HL-60 (cell line): Measurements from ENCODE around the gene RAP1GAP2.
"Not testable (repeated sequence)": the region's sequence is repeated elsewhere in the genome, so short reads cannot be mapped to it uniquely, and the experiment has no call there.

Experiments used
- DNase-seq, 2 experiments: peaks; one replicate each; pipeline ENCODE4 v3.0.0-alpha.2; 2010 to 2020; ENCODE audit warnings: low read depth in 1 of 2, low spot score in 1 of 2
- H3K27ac ChIP-seq: fragments of 250-450 bp; sonication (Bioruptor Pico); replicated peaks from 2 replicates; pipeline ENCODE4 v1.5.1; 2020; ENCODE audit warnings: mild to moderate bottlenecking, moderate library complexity
- H3K27me3 ChIP-seq: fragments of 250-450 bp; sonication (Bioruptor Pico); 2 replicates; pipeline ENCODE4 v1.5.1; 2021; ENCODE audit warnings: mild to moderate bottlenecking, moderate library complexity; ENCODE audit not compliant: insufficient read depth, poor library complexity, severe bottlenecking
- H3K4me3 ChIP-seq: replicated peaks from 2 replicates; pipeline ENCODE4 v1.5.1; 2011; ENCODE audit warnings: mild to moderate bottlenecking, control low read depth, low read length; ENCODE audit not compliant: insufficient read depth
- GABPA ChIP-seq: IDR thresholded peaks from 2 replicates; pipeline ENCODE4 v1.6.1; 2012; ENCODE audit warnings: low read depth
- POLR2AphosphoS5 ChIP-seq: IDR thresholded peaks from 2 replicates; pipeline ENCODE4 v1.6.1; 2012; ENCODE audit warnings: low read depth
- SPI1 ChIP-seq: IDR thresholded peaks from 2 replicates; pipeline ENCODE4 v1.6.1; 2012; ENCODE audit warnings: low read depth, mild to moderate bottlenecking, borderline replicate concordance
- TF ChIP-seq, protein P1 (sequence below): IDR thresholded peaks from 2 replicates; pipeline ENCODE4 v1.6.1; 2012; ENCODE audit warnings: low read depth; ENCODE audit not compliant: insufficient replicate concordance
- TF ChIP-seq, protein P2 (sequence below): IDR thresholded peaks from one replicate; pipeline ENCODE4 v1.5.1; 2011; ENCODE audit warnings: low read length, control low read depth, inconsistent platforms; ENCODE audit not compliant: insufficient read depth

RAP1GAP2 gene

DNA sequence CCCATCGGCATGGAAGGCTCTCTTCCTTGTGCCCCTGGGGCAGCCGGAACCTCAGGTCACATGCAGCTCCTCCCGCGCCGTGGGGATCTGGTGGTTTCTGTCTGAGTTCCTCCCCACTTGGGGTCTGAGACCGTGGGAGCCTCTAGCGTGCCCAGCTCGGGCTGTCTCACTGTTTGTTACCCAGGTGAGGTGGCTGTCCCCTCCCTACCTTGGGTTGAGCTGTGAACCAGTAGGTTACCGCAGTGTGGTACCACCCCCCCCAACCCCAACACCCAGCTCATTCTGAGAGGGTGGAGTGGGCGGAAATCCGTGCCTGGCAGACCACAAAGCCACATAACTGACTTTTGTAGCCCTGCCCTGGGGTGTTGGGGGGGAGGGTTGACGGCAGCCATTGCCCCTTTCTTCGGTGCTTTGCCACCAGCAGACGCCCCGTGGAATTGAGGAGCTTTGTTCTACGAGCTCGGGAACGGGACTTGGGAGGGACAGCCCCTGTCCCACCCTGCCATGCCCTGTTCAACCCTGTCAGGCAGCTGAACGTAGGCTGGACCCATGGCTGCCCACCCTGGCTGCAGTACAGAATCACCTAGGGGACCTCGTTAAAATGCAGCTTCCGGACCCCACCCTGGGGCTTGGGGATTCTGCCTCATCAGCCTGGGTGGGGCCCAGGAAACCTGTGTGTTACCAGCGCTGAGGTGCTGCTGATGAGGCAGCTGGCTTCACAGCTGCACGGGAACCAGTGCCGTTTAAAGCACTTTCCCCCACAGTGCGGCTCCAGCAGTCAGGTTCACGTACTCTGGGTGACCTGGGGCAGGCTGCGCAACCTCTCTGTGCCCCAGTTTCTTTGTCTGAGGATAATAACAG is 18.5 kb downstream of the RAP1GAP2 start:
- H3K27me3 ChIP-seq = no peaks in the 10 kb centered on the region
- peak; percentile 40 to 77 for DNase-seq
- H3K27ac ChIP-seq = peak overlapping the region; percentile 46
- peak overlapping the region; percentile 30 for H3K4me3 ChIP-seq
- TF ChIP-seq POLR2AphosphoS5 = peak; percentile 61
- TF ChIP-seq, protein P1, sequence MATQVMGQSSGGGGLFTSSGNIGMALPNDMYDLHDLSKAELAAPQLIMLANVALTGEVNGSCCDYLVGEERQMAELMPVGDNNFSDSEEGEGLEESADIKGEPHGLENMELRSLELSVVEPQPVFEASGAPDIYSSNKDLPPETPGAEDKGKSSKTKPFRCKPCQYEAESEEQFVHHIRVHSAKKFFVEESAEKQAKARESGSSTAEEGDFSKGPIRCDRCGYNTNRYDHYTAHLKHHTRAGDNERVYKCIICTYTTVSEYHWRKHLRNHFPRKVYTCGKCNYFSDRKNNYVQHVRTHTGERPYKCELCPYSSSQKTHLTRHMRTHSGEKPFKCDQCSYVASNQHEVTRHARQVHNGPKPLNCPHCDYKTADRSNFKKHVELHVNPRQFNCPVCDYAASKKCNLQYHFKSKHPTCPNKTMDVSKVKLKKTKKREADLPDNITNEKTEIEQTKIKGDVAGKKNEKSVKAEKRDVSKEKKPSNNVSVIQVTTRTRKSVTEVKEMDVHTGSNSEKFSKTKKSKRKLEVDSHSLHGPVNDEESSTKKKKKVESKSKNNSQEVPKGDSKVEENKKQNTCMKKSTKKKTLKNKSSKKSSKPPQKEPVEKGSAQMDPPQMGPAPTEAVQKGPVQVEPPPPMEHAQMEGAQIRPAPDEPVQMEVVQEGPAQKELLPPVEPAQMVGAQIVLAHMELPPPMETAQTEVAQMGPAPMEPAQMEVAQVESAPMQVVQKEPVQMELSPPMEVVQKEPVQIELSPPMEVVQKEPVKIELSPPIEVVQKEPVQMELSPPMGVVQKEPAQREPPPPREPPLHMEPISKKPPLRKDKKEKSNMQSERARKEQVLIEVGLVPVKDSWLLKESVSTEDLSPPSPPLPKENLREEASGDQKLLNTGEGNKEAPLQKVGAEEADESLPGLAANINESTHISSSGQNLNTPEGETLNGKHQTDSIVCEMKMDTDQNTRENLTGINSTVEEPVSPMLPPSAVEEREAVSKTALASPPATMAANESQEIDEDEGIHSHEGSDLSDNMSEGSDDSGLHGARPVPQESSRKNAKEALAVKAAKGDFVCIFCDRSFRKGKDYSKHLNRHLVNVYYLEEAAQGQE = no peak

DNA sequence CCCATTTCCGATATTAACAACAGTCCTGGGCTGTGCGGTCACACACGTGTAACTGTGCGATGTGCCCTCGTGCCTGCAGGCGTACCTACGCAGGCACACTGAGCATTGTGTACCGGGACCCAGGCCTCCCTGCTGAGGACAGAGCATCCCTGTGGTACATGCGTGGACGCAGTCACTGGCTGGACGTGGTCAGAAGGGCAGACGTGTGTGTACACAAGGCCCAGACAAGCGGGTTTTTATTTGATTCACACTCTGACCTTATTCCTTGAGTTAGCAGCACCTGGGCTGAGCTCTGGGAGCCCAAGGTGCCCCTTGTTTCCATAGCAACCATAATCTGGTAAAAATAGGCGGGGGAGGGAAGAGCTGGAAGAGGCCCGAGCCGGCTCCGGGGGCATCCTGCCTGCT is 19.5 kb downstream of the RAP1GAP2 start:
- DNase-seq = no peak
- Histone ChIP-seq H3K27ac (no peak overlapping the region), H3K4me3 (no peak overlapping the region), H3K27me3 (no peaks in the 10 kb centered on the region)
- TF ChIP-seq, protein P1 = no peak
- TF ChIP-seq POLR2AphosphoS5 (no peak), GABPA (no peak), SPI1 (no peak)
- TF ChIP-seq, protein P2, sequence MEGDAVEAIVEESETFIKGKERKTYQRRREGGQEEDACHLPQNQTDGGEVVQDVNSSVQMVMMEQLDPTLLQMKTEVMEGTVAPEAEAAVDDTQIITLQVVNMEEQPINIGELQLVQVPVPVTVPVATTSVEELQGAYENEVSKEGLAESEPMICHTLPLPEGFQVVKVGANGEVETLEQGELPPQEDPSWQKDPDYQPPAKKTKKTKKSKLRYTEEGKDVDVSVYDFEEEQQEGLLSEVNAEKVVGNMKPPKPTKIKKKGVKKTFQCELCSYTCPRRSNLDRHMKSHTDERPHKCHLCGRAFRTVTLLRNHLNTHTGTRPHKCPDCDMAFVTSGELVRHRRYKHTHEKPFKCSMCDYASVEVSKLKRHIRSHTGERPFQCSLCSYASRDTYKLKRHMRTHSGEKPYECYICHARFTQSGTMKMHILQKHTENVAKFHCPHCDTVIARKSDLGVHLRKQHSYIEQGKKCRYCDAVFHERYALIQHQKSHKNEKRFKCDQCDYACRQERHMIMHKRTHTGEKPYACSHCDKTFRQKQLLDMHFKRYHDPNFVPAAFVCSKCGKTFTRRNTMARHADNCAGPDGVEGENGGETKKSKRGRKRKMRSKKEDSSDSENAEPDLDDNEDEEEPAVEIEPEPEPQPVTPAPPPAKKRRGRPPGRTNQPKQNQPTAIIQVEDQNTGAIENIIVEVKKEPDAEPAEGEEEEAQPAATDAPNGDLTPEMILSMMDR = no peak

DNA sequence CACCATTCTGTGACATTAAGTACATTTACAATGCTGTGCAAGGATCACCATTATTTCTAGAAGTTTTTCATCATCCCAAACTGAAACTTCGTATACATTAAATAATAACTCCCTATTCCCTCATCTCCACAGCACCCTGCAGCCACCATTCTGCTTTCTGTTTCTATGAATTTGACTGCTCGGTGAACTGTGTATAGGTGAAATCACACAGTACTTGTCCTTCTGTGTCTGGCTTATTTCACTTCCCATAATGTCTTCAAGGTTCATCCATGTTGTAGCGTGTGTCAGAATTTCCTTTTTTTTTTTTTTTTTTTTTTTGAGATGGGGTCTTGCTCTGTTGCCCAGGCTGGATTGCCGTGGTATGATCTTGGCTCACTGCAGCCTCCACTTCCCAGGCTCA is 20.4 kb downstream of the RAP1GAP2 start:
- Histone ChIP-seq H3K27ac (no peak overlapping the region), H3K27me3 (no peaks in the 10 kb centered on the region), H3K4me3 (no peak overlapping the region)
- DNase-seq = no peak
- TF ChIP-seq POLR2AphosphoS5 (no peak), SPI1 (no peak)
- TF ChIP-seq, protein P1 = no peak

DNA sequence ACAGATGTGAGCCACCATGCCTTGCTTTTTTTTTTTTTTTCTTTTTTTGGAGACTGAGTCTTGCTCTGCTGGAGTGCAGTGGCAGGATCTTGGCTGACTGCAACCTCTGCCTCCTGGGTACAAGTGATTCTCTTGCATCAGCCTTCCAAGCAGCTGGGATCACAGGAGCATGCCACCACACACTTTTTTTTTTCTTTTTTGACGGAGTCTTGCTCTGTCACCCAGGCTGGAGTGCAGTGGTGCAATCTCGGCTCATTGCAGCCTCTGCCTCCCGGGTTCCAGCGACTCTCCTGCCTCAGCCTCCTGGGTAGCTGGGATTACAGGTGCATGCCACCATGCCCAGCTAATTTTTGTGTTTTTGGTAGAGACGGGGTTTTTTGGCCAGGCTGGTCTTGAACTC is 23.1 kb downstream of the RAP1GAP2 start:
- DNase-seq, H3K27me3 ChIP-seq, H3K4me3 ChIP-seq, H3K27ac ChIP-seq: not testable (repeated sequence)
